MM.1S (cell line): ENCODE data around the gene TMEM250.
A peak's percentile ranks its signal among the peaks of the same experiment; 100 is the strongest.

Experiments used
- CTCF ChIP-seq: fragments of 300-600 bp; sonication (generic); IDR thresholded peaks from 2 replicates; pipeline ENCODE4 v1.5.1; 2016; ENCODE audit warnings: antibody characterized with exemption, low read length, mixed read lengths
- EZH2 ChIP-seq: fragments of 300-600 bp; sonication (generic); optimal IDR thresholded peaks from 2 replicates; pipeline ENCODE3; 2017; ENCODE audit warnings: low read depth, mild to moderate bottlenecking, antibody characterized with exemption, low read length, mixed read lengths
- EZH2phosphoT487 ChIP-seq: fragments of 300-600 bp; sonication (generic); IDR thresholded peaks from 2 replicates; pipeline ENCODE4 v1.6.1; 2018; ENCODE audit warnings: antibody characterized with exemption, low read length

GRCh38 chr9:136086213-136086881 is 32.3 kb downstream of the TMEM250 start:
- TF ChIP-seq CTCF (no peak), EZH2phosphoT487 (no peak), EZH2 (peak; percentile 40)
